H1 (cell line): Measurements from ENCODE around the gene SLC19A1. TPM values are rescaled to one million over a fixed set of nuclear protein-coding genes. Genes with fewer than 3 reads are reported as not detected.

Experiments used
- CTCF ChIA-PET: fragments of 300-600 bp; sonication (Branson Sonifier 250); formaldehyde crosslinking; loops from one replicate; lab custom pipeline; 2021; ENCODE audit not compliant: partially characterized antibody; lab: Charles Lee
- POLR2A ChIA-PET: fragments of 300-600 bp; sonication (Branson Sonifier 250); formaldehyde crosslinking; loops from one replicate; lab custom pipeline; 2021; ENCODE audit warnings: inconsistent platforms; ENCODE audit not compliant: partially characterized antibody; lab: Charles Lee
- DNase-seq, 2 experiments: peaks; one replicate each; pipeline versions ENCODE4 v3.0.0 to v3.0.0-alpha.2; 2010 to 2022; ENCODE audit warnings: low spot score in 2 of 2, low read depth in 1 of 2, mixed read lengths in 1 of 2
- FAIRE-seq: peaks from 2 replicates; lab custom pipeline; 2011; peaks lifted over from hg19 to GRCh38; lab: Jason Lieb, UNC
- H2AFZ ChIP-seq: 2 replicates; pipeline ENCODE4 v1.8.1; 2012; ENCODE audit warnings: low read length, inconsistent platforms
- H2AK5ac ChIP-seq: 2 replicates; pipeline ENCODE4 v1.6.1; 2013; ENCODE audit warnings: low read depth, low read length
- H2BK120ac ChIP-seq: replicated peaks from 2 replicates; pipeline ENCODE3; 2013; ENCODE audit warnings: low read depth, low read length, inconsistent platforms
- H2BK12ac ChIP-seq: 2 replicates; pipeline ENCODE4 v1.6.1; 2013; ENCODE audit warnings: low read depth, low read length
- H2BK15ac ChIP-seq: 2 replicates; pipeline ENCODE4 v1.6.1; 2013; ENCODE audit warnings: low read length
- H2BK20ac ChIP-seq: 2 replicates; pipeline ENCODE4 v1.6.1; 2013; ENCODE audit warnings: low read length
- H2BK5ac ChIP-seq: 2 replicates; pipeline ENCODE4 v1.6.1; 2013; ENCODE audit warnings: low read depth, low read length
- H3K14ac ChIP-seq: 2 replicates; pipeline ENCODE4 v1.6.1; 2013; ENCODE audit warnings: inconsistent platforms; ENCODE audit not compliant: insufficient read length
- H3K18ac ChIP-seq: 2 replicates; pipeline ENCODE4 v1.6.1; 2013; ENCODE audit warnings: low read length; ENCODE audit errors: extremely low read depth
- H3K23ac ChIP-seq: 2 replicates; pipeline ENCODE4 v1.6.1; 2013; ENCODE audit warnings: inconsistent platforms; ENCODE audit not compliant: insufficient read length
- H3K23me2 ChIP-seq: 2 replicates; pipeline ENCODE4 v1.6.1; 2013; ENCODE audit warnings: low read depth, low read length
- H3K27ac ChIP-seq: 2 replicates; pipeline ENCODE4 v1.6.1; 2011; ENCODE audit warnings: low read depth, low read length, inconsistent platforms
- H3K27me3 ChIP-seq, 4 experiments: replicated peaks in 1 of 4; 1 replicate in 1 of 4; 2 replicates in 3 of 4; pipeline versions ENCODE4 v1.6.1 to v1.8.1; 2011 to 2013; ENCODE audit warnings: low read length in 3 of 4, mild to moderate bottlenecking in 3 of 4, inconsistent platforms in 2 of 4, mixed read lengths in 2 of 4, moderate library complexity in 1 of 4; ENCODE audit not compliant: control insufficient read depth in 3 of 4, insufficient read depth in 3 of 4; ENCODE audit errors: extremely low read depth in 1 of 4
- H3K36me3 ChIP-seq, 4 experiments: 2 replicates each; pipeline versions ENCODE4 v1.6.1 to v1.8.1; 2011 to 2013; ENCODE audit warnings: mild to moderate bottlenecking in 4 of 4, low read length in 3 of 4, moderate library complexity in 2 of 4, control low read depth in 1 of 4, inconsistent platforms in 1 of 4; ENCODE audit not compliant: insufficient read depth in 4 of 4, control insufficient read depth in 2 of 4
- H3K4ac ChIP-seq: replicated peaks from 2 replicates; pipeline ENCODE3; 2013; ENCODE audit warnings: low read length, low read depth, mixed read lengths, inconsistent platforms; ENCODE audit not compliant: insufficient read length
- H3K4me1 ChIP-seq, 4 experiments: replicated peaks in 1 of 4; 1 replicate in 1 of 4; 2 replicates in 3 of 4; pipeline versions ENCODE4 v1.6.1 to v1.8.1; 2011 to 2013; ENCODE audit warnings: low read length in 3 of 4, inconsistent platforms in 2 of 4, mixed read lengths in 1 of 4; ENCODE audit not compliant: insufficient read depth in 4 of 4, control insufficient read depth in 3 of 4
- H3K4me2 ChIP-seq, 2 experiments: 2 replicates each; pipeline versions ENCODE4 v1.6.1 to v1.8.1; 2011 to 2013; ENCODE audit warnings: low read depth in 2 of 2, low read length in 2 of 2, control low read depth in 1 of 2, inconsistent platforms in 1 of 2, mild to moderate bottlenecking in 1 of 2; ENCODE audit not compliant: insufficient read depth in 1 of 2
- H3K4me3 ChIP-seq, 4 experiments: fragments of 200-600, 300-600 bp in 1 of 4; sonication (generic), shearing (Covaris generic), sonication (Bioruptor Twin) in 1 of 4; 2 replicates each; pipeline versions ENCODE4 v1.5.1 to v1.8.1; 2011 to 2016; ENCODE audit warnings: low read length in 4 of 4, low read depth in 3 of 4, control low read depth in 2 of 4, inconsistent platforms in 2 of 4, mild to moderate bottlenecking in 2 of 4, mixed read lengths in 1 of 4, moderate library complexity in 1 of 4; ENCODE audit not compliant: insufficient read depth in 2 of 4; ENCODE audit errors: extremely low read depth in 1 of 4
- H3K56ac ChIP-seq: replicated peaks from 2 replicates; pipeline ENCODE3; 2013; ENCODE audit warnings: low read depth, mild to moderate bottlenecking, mixed read lengths, low read length, inconsistent platforms; ENCODE audit not compliant: insufficient read length
- H3K79me1 ChIP-seq: 2 replicates; pipeline ENCODE4 v1.6.1; 2013; ENCODE audit warnings: low read depth, low read length, control low read depth
- H3K79me2 ChIP-seq, 2 experiments: 2 replicates each; pipeline versions ENCODE4 v1.6.1 to v1.8.1; 2012 to 2013; ENCODE audit warnings: low read length in 2 of 2, mild to moderate bottlenecking in 2 of 2, inconsistent platforms in 1 of 2; ENCODE audit not compliant: insufficient read depth in 2 of 2, control insufficient read depth in 1 of 2
- H3K9ac ChIP-seq, 4 experiments: replicated peaks in 1 of 4; 1 replicate in 1 of 4; 2 replicates in 3 of 4; pipeline versions ENCODE4 v1.6.1 to v1.8.1; 2011 to 2013; ENCODE audit warnings: low read depth in 3 of 4, low read length in 3 of 4, control low read depth in 2 of 4, mild to moderate bottlenecking in 2 of 4, moderate library complexity in 2 of 4, inconsistent platforms in 1 of 4; ENCODE audit errors: extremely low read depth in 1 of 4
- H3K9me3 ChIP-seq, 2 experiments: 2 replicates each; pipeline versions ENCODE4 v1.6.1 to v1.8.1; 2012 to 2013; ENCODE audit warnings: mild to moderate bottlenecking in 2 of 2, moderate library complexity in 2 of 2, control low read depth in 1 of 2, inconsistent platforms in 1 of 2, low read depth in 1 of 2, low read length in 1 of 2, mixed read lengths in 1 of 2; ENCODE audit not compliant: insufficient read depth in 2 of 2
- H4K20me1 ChIP-seq, 2 experiments: replicated peaks in 1 of 2; 2 replicates each; pipeline versions ENCODE3 to v1.8.1; 2011 to 2013; ENCODE audit warnings: inconsistent platforms in 2 of 2, low read length in 2 of 2, mild to moderate bottlenecking in 1 of 2; ENCODE audit not compliant: insufficient read depth in 2 of 2, control insufficient read depth in 1 of 2
- H4K5ac ChIP-seq: 2 replicates; pipeline ENCODE4 v1.6.1; 2013; ENCODE audit warnings: low read length, low read depth, mixed read lengths, inconsistent platforms; ENCODE audit not compliant: insufficient read length
- H4K8ac ChIP-seq: 2 replicates; pipeline ENCODE4 v1.8.0; 2013; ENCODE audit warnings: mild to moderate bottlenecking, moderate library complexity, low read length, inconsistent platforms; ENCODE audit not compliant: insufficient read depth; ENCODE audit errors: extremely low read depth
- H4K91ac ChIP-seq: replicated peaks from 2 replicates; pipeline ENCODE3; 2013; ENCODE audit warnings: low read length, mixed read lengths, inconsistent platforms; ENCODE audit not compliant: insufficient read length
- ATF3 ChIP-seq: IDR thresholded peaks from 2 replicates; pipeline ENCODE4 v1.6.1; 2011; ENCODE audit warnings: low read depth, mild to moderate bottlenecking, low read length; ENCODE audit not compliant: insufficient read depth
- CBX8 ChIP-seq: fragments of 300-800, 300-1000 bp; sonication (generic); IDR thresholded peaks from 2 replicates; pipeline ENCODE4 v1.7.1; 2016; ENCODE audit warnings: low read depth, low read length, borderline replicate concordance
- CTCF ChIP-seq, 3 experiments: IDR thresholded peaks; 1 replicate in 2 of 3; 2 replicates in 1 of 3; pipeline versions ENCODE4 v1.5.1 to v1.6.1; 2011; ENCODE audit warnings: low read length in 3 of 3, mild to moderate bottlenecking in 3 of 3, inconsistent platforms in 2 of 3, low read depth in 1 of 3, moderate library complexity in 1 of 3; ENCODE audit not compliant: insufficient read depth in 1 of 3; ENCODE audit errors: control extremely low read depth in 1 of 3
- NANOG ChIP-seq: IDR thresholded peaks from 2 replicates; pipeline ENCODE4 v1.6.1; 2011; ENCODE audit warnings: low read length, low read depth, mild to moderate bottlenecking, inconsistent platforms; ENCODE audit not compliant: insufficient read depth, poor library complexity, severe bottlenecking
- POU5F1 ChIP-seq: IDR thresholded peaks from 2 replicates; pipeline ENCODE4 v1.6.1; 2011; ENCODE audit warnings: low read depth, mild to moderate bottlenecking, low read length, moderate library complexity
- SAP30 ChIP-seq: fragments of 300-600 bp; sonication (generic); IDR thresholded peaks from 2 replicates; pipeline ENCODE4 v1.7.1; 2012; ENCODE audit warnings: low read length, moderate library complexity, mild to moderate bottlenecking, inconsistent platforms; ENCODE audit not compliant: insufficient read depth, insufficient replicate concordance
- SIRT6 ChIP-seq: IDR thresholded peaks from one replicate; pipeline ENCODE4 v1.7.1; 2012; ENCODE audit warnings: low read length, inconsistent platforms
- SP2 ChIP-seq: IDR thresholded peaks from 2 replicates; pipeline ENCODE4 v1.6.1; 2012; ENCODE audit warnings: mild to moderate bottlenecking, low read length, inconsistent platforms
- TAF7 ChIP-seq: optimal IDR thresholded peaks from 2 replicates; pipeline ENCODE3; 2011; ENCODE audit warnings: low read depth, mild to moderate bottlenecking, inconsistent platforms, low read length, moderate library complexity, borderline replicate concordance
- ZNF274 ChIP-seq: IDR thresholded peaks from 2 replicates; pipeline ENCODE4 v1.7.0; 2012; ENCODE audit warnings: low read length, borderline replicate concordance; ENCODE audit errors: extremely low read depth
- WGBS, 2 experiments: shearing (Covaris generic) in 1 of 2; methylation state at CpG; one replicate each; pipeline versions ENCODE4 v1.1.6 to v1.1.7; 2013 to 2015; ENCODE audit warnings: low lambda C conversion rate in 2 of 2, mixed read lengths in 2 of 2, inconsistent platforms in 1 of 2, low coverage in 1 of 2, missing lambda C conversion rate in 1 of 2; ENCODE audit not compliant: insufficient replicate concordance in 2 of 2, insufficient coverage in 1 of 2, insufficient read length in 1 of 2; ENCODE audit errors: extremely low coverage in 1 of 2, missing lambda C conversion rate in 1 of 2; 5-methylcytosine and 5-hydroxymethylcytosine counted together
- polyA plus RNA-seq, 7 experiments: library from polyadenylated mRNA; depleted of rRNA in 3 of 7; stranded (reverse) in 5 of 7; unstranded in 2 of 7; fragments of >200 nt in 5 of 7; fragments of 200-250 nt in 2 of 7; gene quantifications; 1 replicate in 5 of 7; 2 replicates in 1 of 7; 4 replicates in 1 of 7; pipeline versions ENCODE4 v1.2.1 to v1.2.3, GENCODE V29; 2011 to 2013; ENCODE audit warnings: missing spikeins in 2 of 7, mixed read lengths in 2 of 7
- total RNA-seq: library from RNA; stranded (reverse); fragmentation: NEBNext Ultra II Directional; extraction: Animal tissue kit (Norgen Biotek cat#: 25700); gene quantifications from 2 replicates; pipeline ENCODE4 v1.2.1, GENCODE V29; 2021

The SLC19A1 gene
- total and polyA plus RNA-seq, 2 of the 8 experiments (the other 6 are each of a cell fraction or from before 2014, with no cell fraction given): 31.6 to 43.8 TPM

GRCh38 chr21:45464309-45464708, 77.9 kb downstream of the SLC19A1 start:
- 93% methylated on average over 5 of the region's 5 CpGs; no CpG with 5 or more reads in 1 of the 2 experiments for WGBS, 2 experiments
- no peak overlapping the region for H3K9ac ChIP-seq
- H3K23me2 ChIP-seq: no peaks in the 10 kb centered on the region
- no peak overlapping the region for H2BK15ac ChIP-seq
- no peak overlapping the region for H2BK20ac ChIP-seq
- no peak overlapping the region for H3K4ac ChIP-seq
- CTCF ChIA-PET: interaction anchor here (0.8 to 1.5 kb wide), 4 partner anchors 14 to 171 kb away, joined by 3 to 5 read pairs (median 3); no protein-coding TSS in a partner anchor
- no peaks in the 10 kb centered on the region for H3K27me3 ChIP-seq
- H3K56ac ChIP-seq: no peak overlapping the region
- H3K23ac ChIP-seq: no peak overlapping the region
- no peak overlapping the region for H3K4me2 ChIP-seq
- H4K5ac ChIP-seq: no peak overlapping the region
- peaks cover 5% of the 10 kb centered on the region for H3K79me1 ChIP-seq
- no peak overlapping the region for H2BK120ac ChIP-seq
- H2AK5ac ChIP-seq: no peak overlapping the region
- peaks cover 0 to 80% of the 10 kb centered on the region in 2 experiments; a peak in 2 of 4 replicates for H3K79me2 ChIP-seq
- H3K4me3 ChIP-seq: no peak overlapping the region
- FAIRE-seq (no peak), DNase-seq (no peak)
- H2AFZ ChIP-seq: no peak overlapping the region
- H3K9me3 ChIP-seq: no peaks in the 10 kb centered on the region; a peak in 2 of 4 replicates
- H3K27ac ChIP-seq: no peak overlapping the region
- POLR2A ChIA-PET: interaction anchor here (1.0 to 1.6 kb wide), 3 partner anchors 11 to 469 kb away, joined by 3 to 4 read pairs (median 3); no protein-coding TSS in a partner anchor
- no peak overlapping the region for H2BK12ac ChIP-seq
- H2BK5ac ChIP-seq: no peak overlapping the region
- H4K91ac ChIP-seq: no peak overlapping the region
- H4K8ac ChIP-seq: no peak overlapping the region
- peaks cover 0 to 20% (median 2%) of the 10 kb centered on the region in 4 experiments; a peak in 6 of 8 replicates for H3K36me3 ChIP-seq
- no peak overlapping the region for H3K18ac ChIP-seq
- peaks cover 12 to 26% of the 10 kb centered on the region in 2 experiments for H4K20me1 ChIP-seq
- no peak overlapping the region for H3K14ac ChIP-seq
- H3K4me1 ChIP-seq: no peaks in the 10 kb centered on the region
- TF ChIP-seq SP2 (no peak), ZNF274 (no peak), CBX8 (no peak), ATF3 (no peak), SAP30 (no peak), CTCF (IDR thresholded peaks at IDR 0.05; ENCODE audit: control extremely low read depth in 1 of 3, insufficient read depth in 1 of 3, low read depth in 1 of 3, low read length in 3 of 3) (no peak), TAF7 (no peak), NANOG (no peak), POU5F1 (no peak), SIRT6 (no peak)
